Measurements from ENCODE around the gene DIP2A.
A peak's percentile ranks its signal among the peaks of the same experiment; 100 is the strongest.

DIP2A gene

DNA sequence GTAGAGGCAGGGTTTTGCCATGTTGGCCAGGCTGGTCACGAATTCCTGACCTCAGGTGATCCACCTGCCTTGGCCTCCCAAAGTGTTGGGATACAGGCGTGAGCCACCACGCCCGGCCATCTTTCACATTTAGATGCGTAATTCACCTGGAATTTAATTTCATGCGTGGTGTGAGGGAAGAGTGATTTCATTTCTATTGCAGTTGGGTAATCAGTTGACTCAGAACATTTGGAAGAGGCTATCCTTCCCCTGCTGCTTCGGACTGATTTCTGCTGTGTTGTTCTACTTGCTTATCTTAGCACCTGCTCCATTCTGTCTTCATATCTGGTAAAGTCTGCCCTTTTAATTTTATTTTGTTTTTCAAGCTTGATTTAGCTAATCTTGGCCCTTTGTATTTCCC is 19.1 kb downstream of the DIP2A start:
- no peak for DNase-seq
- TF ChIP-seq, protein P1, sequence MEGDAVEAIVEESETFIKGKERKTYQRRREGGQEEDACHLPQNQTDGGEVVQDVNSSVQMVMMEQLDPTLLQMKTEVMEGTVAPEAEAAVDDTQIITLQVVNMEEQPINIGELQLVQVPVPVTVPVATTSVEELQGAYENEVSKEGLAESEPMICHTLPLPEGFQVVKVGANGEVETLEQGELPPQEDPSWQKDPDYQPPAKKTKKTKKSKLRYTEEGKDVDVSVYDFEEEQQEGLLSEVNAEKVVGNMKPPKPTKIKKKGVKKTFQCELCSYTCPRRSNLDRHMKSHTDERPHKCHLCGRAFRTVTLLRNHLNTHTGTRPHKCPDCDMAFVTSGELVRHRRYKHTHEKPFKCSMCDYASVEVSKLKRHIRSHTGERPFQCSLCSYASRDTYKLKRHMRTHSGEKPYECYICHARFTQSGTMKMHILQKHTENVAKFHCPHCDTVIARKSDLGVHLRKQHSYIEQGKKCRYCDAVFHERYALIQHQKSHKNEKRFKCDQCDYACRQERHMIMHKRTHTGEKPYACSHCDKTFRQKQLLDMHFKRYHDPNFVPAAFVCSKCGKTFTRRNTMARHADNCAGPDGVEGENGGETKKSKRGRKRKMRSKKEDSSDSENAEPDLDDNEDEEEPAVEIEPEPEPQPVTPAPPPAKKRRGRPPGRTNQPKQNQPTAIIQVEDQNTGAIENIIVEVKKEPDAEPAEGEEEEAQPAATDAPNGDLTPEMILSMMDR (IDR thresholded peaks at IDR 0.05): no peak
- H3K4me3 Mint-ChIP-seq: no peak overlapping the region
- H3K9me3 Mint-ChIP-seq: peaks cover 3% of the 10 kb centered on the region
- no peak overlapping the region for H3K27ac Mint-ChIP-seq
- peaks cover 51% of the 10 kb centered on the region for H3K36me3 Mint-ChIP-seq (ENCODE audit: low read depth)
- H3K4me1 Mint-ChIP-seq: peaks cover 3% of the 10 kb centered on the region
- no peaks in the 10 kb centered on the region for H3K27me3 Mint-ChIP-seq (ENCODE audit: low read depth, poor library complexity)

DNA sequence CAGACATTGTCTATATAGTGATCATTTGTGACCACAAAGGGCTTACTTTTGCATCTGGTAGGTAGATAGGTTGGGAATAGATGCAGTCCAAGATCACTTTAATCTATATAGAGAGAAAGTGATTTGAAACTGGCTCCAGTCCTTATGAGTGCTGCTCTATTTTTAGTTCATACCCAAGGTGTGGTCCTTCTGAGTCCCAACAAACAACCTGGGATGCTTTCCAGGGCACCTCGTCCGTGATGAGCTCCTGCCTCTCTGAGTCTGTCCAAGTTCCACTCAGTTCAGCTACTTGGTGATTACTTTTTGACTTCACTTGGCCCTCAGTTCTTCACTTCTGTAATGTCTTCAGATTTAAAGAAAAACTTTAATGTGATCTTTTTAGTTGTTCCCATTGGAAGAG is 20.2 kb downstream of the DIP2A start:
- H3K9me3 Mint-ChIP-seq: peaks cover 3% of the 10 kb centered on the region
- peaks cover 49% of the 10 kb centered on the region for H3K36me3 Mint-ChIP-seq (ENCODE audit: low read depth)
- no peak for DNase-seq
- H3K4me1 Mint-ChIP-seq: peaks cover 14% of the 10 kb centered on the region
- no peaks in the 10 kb centered on the region for H3K27me3 Mint-ChIP-seq (ENCODE audit: low read depth, poor library complexity)
- no peak overlapping the region for H3K4me3 Mint-ChIP-seq
- no peak overlapping the region for H3K27ac Mint-ChIP-seq
- TF ChIP-seq, protein P1 (IDR thresholded peaks at IDR 0.05): no peak

DNA sequence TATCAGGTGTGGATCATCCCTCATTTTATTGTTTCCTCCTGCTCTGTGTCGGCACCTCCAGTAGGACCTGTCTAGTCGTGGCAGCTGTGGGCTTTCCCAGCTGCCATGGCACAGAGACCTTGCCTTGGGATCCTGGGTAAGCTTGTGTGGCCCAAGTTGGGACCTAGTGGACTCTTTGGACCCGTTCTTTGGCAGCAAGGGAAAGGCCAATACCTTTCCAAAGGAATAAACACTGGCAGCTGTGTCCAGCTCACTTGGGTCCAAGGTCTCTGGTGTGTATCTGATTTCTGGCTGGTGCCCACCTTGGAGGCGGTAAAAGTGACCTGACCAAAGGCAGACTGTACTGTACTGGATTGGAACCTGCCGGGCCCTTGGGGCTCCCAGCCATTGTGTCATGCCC is 21.8 kb downstream of the DIP2A start:
- no peak for DNase-seq
- Mint-ChIP-seq H3K9me3 (peaks cover 3% of the 10 kb centered on the region), H3K4me3 (no peak overlapping the region), H3K27me3 (ENCODE audit: low read depth, poor library complexity) (no peaks in the 10 kb centered on the region), H3K4me1 (peaks cover 17% of the 10 kb centered on the region), H3K27ac (no peak overlapping the region), H3K36me3 (ENCODE audit: low read depth) (peaks cover 48% of the 10 kb centered on the region)
- TF ChIP-seq, protein P1 (IDR thresholded peaks at IDR 0.05): no peak

DNA sequence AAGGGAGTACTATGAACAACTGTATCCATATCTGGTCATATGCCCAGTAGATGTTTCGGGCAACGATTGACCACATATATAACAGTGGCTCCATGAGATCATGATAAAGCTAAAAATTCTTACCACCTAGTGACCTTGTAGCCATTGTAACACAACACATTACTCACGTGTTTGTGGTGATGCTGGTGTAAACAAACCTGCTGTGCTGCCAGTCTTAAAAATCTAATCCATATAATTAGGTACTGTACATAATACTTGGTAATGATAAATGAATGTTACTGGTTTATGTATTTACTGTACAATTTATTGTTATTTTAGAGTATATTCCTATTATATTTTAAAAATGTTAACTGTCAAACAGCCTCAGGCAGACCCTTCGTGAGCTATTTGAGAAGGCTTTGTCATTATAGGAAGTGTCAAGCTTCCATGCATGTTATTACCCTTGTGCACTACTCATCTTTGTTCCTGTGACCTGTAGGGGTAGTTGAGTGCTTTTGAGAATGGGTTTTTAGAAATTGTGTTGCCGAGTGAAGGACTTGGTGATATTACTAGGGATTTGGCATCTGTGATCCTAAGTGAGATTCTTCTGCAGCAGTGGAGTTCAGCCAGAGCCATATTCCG is 23.6 kb downstream of the DIP2A start:
- no peak overlapping the region for H3K4me3 Mint-ChIP-seq
- peaks cover 42% of the 10 kb centered on the region for H3K36me3 Mint-ChIP-seq (ENCODE audit: low read depth)
- DNase-seq: no peak
- peak overlapping the region; percentile 37 for H3K27ac Mint-ChIP-seq
- no peaks in the 10 kb centered on the region for H3K27me3 Mint-ChIP-seq (ENCODE audit: low read depth, poor library complexity)
- H3K9me3 Mint-ChIP-seq: no peaks in the 10 kb centered on the region
- TF ChIP-seq, protein P1 (IDR thresholded peaks at IDR 0.05): no peak
- H3K4me1 Mint-ChIP-seq: peaks cover 17% of the 10 kb centered on the region

DNA sequence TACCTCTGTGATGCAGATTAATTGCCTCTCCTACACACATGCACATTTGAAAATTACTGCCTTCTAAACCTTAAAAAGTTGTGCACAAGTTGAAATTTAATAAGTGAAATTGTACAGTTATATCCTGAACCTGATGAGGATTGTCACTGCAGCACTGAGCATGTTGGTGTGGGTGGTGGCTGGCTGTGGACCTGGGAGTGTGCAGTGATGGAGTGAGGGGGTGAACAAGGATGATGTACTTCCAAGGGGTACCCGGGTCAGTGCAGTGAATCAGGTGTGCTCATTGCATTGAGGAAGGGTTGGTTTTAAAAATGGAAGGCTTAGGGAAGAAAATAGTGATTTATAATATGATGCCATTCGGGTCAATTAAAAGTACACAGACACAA is 24.1 kb downstream of the DIP2A start:
- Mint-ChIP-seq H3K36me3 (ENCODE audit: low read depth) (peaks cover 38% of the 10 kb centered on the region), H3K27me3 (ENCODE audit: low read depth, poor library complexity) (no peaks in the 10 kb centered on the region), H3K4me3 (no peak overlapping the region), H3K9me3 (no peaks in the 10 kb centered on the region), H3K4me1 (peaks cover 17% of the 10 kb centered on the region), H3K27ac (peak overlapping the region; percentile 35)
- TF ChIP-seq, protein P1 (IDR thresholded peaks at IDR 0.05): no peak
- no peak for DNase-seq

All from nephron progenitor cell (in vitro differentiated cells).